OCI-LY7 (cell line): ENCODE results near the gene SASH1. TPM values are rescaled to one million over a fixed set of nuclear protein-coding genes. Genes with fewer than 3 reads are reported as not detected.

Experiments used
- BruUV-seq: library from RNA; stranded (reverse); fragments of 400-500 nt; replicated peaks from 2 replicates; lab custom pipeline; 2021; lab: Mats Ljungman, UMichigan
- CTCF ChIA-PET: fragments of 300-600 bp; sonication (Branson Sonifier 250); formaldehyde crosslinking; loops from one replicate; lab custom pipeline; 2022; ENCODE audit warnings: antibody characterized with exemption; ENCODE audit not compliant: unreplicated experiment; lab: Charles Lee
- POLR2A ChIA-PET: fragments of 300-600 bp; sonication (Branson Sonifier 250); formaldehyde crosslinking; loops from one replicate; lab custom pipeline; 2022; ENCODE audit warnings: antibody characterized with exemption; lab: Charles Lee
- DNase-seq: peaks from one replicate; pipeline ENCODE4 v3.0.0-alpha.2; 2015; ENCODE audit warnings: low spot score
- H2AFZ ChIP-seq: fragments of 200-600 bp; sonication (generic), shearing (Covaris generic); 2 replicates; pipeline ENCODE4 v1.6.1; 2014; ENCODE audit warnings: mild to moderate bottlenecking, antibody characterized with exemption, low read length, moderate library complexity
- H3K27ac ChIP-seq: fragments of 200-600 bp; sonication (generic); 2 replicates; pipeline ENCODE4 v1.5.1; 2014; ENCODE audit warnings: mixed run types, low read depth, mild to moderate bottlenecking, moderate library complexity, low read length, inconsistent platforms; ENCODE audit not compliant: poor library complexity, severe bottlenecking
- H3K36me3 ChIP-seq: fragments of 200-600 bp; sonication (generic); 2 replicates; pipeline ENCODE4 v1.6.1; 2014; ENCODE audit warnings: mild to moderate bottlenecking, antibody characterized with exemption, low read length, moderate library complexity, mixed read lengths; ENCODE audit not compliant: insufficient read depth
- H3K4me1 ChIP-seq: fragments of 200-600 bp; sonication (generic); 2 replicates; pipeline ENCODE4 v1.5.1; 2014; ENCODE audit warnings: mild to moderate bottlenecking, low read length; ENCODE audit not compliant: insufficient read depth, poor library complexity, severe bottlenecking
- H3K4me2 ChIP-seq: fragments of 200-600 bp; sonication (generic); 2 replicates; pipeline ENCODE4 v1.6.1; 2014; ENCODE audit warnings: mild to moderate bottlenecking, low read length
- H3K4me3 ChIP-seq: fragments of 200-600 bp; sonication (generic); 2 replicates; pipeline ENCODE4 v1.5.1; 2014; ENCODE audit warnings: mild to moderate bottlenecking, low read depth, low read length; ENCODE audit not compliant: poor library complexity, severe bottlenecking
- H3K79me2 ChIP-seq: fragments of 200-600 bp; sonication (generic); 2 replicates; pipeline ENCODE4 v1.6.1; 2016; ENCODE audit warnings: low read depth, mild to moderate bottlenecking, low read length, moderate library complexity, mixed read lengths; ENCODE audit not compliant: insufficient read depth
- H3K9me2 ChIP-seq: fragments of 200-600 bp; sonication (generic); 2 replicates; pipeline ENCODE4 v1.6.1; 2016; ENCODE audit warnings: mild to moderate bottlenecking, low read length, mixed read lengths; ENCODE audit not compliant: insufficient read depth
- H3K9me3 ChIP-seq: fragments of 200-600 bp; sonication (generic); 2 replicates; pipeline ENCODE4 v1.6.1; 2014; ENCODE audit warnings: mild to moderate bottlenecking, mixed run types, low read length, mixed read lengths
- H4K20me1 ChIP-seq: fragments of 200-600 bp; sonication (generic); 2 replicates; pipeline ENCODE4 v1.6.1; 2014; ENCODE audit warnings: mild to moderate bottlenecking, antibody characterized with exemption, low read length, moderate library complexity, mixed read lengths; ENCODE audit not compliant: insufficient read depth
- EZH2phosphoT487 ChIP-seq: fragments of 200-600 bp; sonication (generic); IDR thresholded peaks from 2 replicates; pipeline ENCODE4 v1.6.1; 2018; ENCODE audit warnings: low read depth, borderline replicate concordance, mild to moderate bottlenecking, mixed run types, antibody characterized with exemption, low read length, moderate library complexity, mixed read lengths
- intact Hi-C: fragments of 100-400 bp; cut with micrococcal nuclease; formaldehyde crosslinking; loops from one replicate; pipeline ENCODE4 v1.10.0; 2022; ENCODE audit not compliant: unreplicated experiment
- total RNA-seq, 2 experiments: library from RNA; depleted of rRNA in 1 of 2; stranded (reverse); fragments of >200 nt in 1 of 2; shearing (Covaris generic) in 1 of 2; gene quantifications; 2 replicates each; pipeline ENCODE4 v1.2.3, GENCODE V29; 2014 to 2022
- TF ChIP-seq, protein P1 (sequence below): fragments of 200-600 bp; sonication (generic); conservative IDR thresholded peaks from 2 replicates; pipeline ENCODE4 v1.5.1; 2014; ENCODE audit warnings: mild to moderate bottlenecking, antibody characterized with exemption, low read length, moderate library complexity, mixed read lengths

The SASH1 gene
- total RNA-seq, 2 experiments from 2014 or later = not detected

DNA sequence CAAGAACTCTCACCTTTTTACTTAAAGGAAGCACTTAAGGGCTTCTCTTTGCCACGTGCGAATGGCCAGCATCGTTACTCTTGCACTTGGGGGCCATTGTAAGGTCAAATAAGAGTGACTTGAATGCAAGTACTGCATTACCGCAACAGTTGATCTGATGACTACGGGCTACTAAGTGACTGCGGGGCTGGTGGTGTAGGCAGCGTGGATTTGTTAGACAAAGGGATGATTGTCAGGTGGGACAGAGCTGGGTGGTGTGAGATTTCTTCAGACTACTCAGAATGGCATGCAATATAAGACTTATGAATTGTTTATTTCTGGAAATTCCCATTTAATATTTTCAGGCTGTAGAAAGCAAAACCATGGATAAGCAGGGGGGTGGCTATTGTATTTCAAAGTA lies 204.5 kb downstream of the SASH1 start:
- Histone ChIP-seq H4K20me1 (no peaks in the 10 kb centered on the region), H3K4me2 (no peak overlapping the region), H3K79me2 (no peaks in the 10 kb centered on the region), H3K36me3 (no peaks in the 10 kb centered on the region), H3K4me3 (no peak overlapping the region), H3K4me1 (no peaks in the 10 kb centered on the region), H2AFZ (no peak overlapping the region), H3K9me2 (no peaks in the 10 kb centered on the region), H3K27ac (no peak overlapping the region), H3K9me3 (no peaks in the 10 kb centered on the region)
- no TSS peak for BruUV-seq
- no peak for TF ChIP-seq EZH2phosphoT487
- TF ChIP-seq, protein P1, sequence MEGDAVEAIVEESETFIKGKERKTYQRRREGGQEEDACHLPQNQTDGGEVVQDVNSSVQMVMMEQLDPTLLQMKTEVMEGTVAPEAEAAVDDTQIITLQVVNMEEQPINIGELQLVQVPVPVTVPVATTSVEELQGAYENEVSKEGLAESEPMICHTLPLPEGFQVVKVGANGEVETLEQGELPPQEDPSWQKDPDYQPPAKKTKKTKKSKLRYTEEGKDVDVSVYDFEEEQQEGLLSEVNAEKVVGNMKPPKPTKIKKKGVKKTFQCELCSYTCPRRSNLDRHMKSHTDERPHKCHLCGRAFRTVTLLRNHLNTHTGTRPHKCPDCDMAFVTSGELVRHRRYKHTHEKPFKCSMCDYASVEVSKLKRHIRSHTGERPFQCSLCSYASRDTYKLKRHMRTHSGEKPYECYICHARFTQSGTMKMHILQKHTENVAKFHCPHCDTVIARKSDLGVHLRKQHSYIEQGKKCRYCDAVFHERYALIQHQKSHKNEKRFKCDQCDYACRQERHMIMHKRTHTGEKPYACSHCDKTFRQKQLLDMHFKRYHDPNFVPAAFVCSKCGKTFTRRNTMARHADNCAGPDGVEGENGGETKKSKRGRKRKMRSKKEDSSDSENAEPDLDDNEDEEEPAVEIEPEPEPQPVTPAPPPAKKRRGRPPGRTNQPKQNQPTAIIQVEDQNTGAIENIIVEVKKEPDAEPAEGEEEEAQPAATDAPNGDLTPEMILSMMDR = no peak
- DNase-seq = no peak
- CTCF ChIA-PET = no interaction called here
- intact Hi-C loops = no loop called here
- POLR2A ChIA-PET = no interaction called here

DNA sequence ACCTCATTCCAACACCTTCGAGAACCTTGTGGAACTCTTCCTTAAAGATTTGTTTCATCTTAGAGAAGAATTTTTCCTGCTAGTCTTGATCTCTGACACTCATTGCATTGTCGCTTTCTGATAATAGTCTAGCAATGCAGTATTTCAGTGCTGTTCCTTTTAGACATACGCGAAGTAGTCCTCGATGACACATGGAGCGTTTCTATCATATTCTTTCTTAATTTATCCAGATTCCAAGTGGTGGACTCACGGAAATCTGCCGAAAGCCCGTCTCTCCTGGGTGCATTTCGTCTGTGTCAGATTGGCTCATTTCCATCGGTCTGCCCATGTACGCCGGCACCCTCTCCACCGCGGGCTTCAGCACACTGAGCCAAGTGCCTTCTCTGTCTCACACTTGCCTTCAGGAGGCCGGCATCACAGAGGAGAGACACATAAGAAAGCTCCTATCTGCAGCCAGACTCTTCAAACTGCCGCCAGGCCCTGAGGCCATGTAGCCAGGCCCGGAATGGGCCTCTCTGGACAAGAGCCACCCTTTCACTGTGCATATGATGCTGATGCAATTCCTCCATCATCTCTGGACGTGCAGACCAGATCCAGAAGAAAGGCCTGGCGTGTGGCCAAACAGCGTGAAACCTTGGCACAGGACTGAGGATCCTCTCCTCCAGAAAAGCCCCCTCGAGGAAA lies 205.6 kb downstream of the SASH1 start:
- H3K4me1 ChIP-seq = no peaks in the 10 kb centered on the region
- no peak overlapping the region for H3K4me2 ChIP-seq
- no peaks in the 10 kb centered on the region for H4K20me1 ChIP-seq
- BruUV-seq = no TSS peak
- ChIA-PET CTCF (no interaction called here), POLR2A (interaction anchor here (0.6 to 0.9 kb wide), 3 partner anchors 21 to 1590 kb away, joined by 3 to 4 read pairs (median 3); no protein-coding TSS in a partner anchor)
- no peak overlapping the region for H3K4me3 ChIP-seq
- H3K27ac ChIP-seq = no peak overlapping the region
- no peak overlapping the region for H2AFZ ChIP-seq
- no peaks in the 10 kb centered on the region for H3K36me3 ChIP-seq
- DNase-seq = no peak
- intact Hi-C loops = no loop called here
- no peaks in the 10 kb centered on the region for H3K9me3 ChIP-seq
- H3K9me2 ChIP-seq = no peaks in the 10 kb centered on the region
- no peak for TF ChIP-seq EZH2phosphoT487
- TF ChIP-seq, protein P1 = no peak
- H3K79me2 ChIP-seq = no peaks in the 10 kb centered on the region

DNA sequence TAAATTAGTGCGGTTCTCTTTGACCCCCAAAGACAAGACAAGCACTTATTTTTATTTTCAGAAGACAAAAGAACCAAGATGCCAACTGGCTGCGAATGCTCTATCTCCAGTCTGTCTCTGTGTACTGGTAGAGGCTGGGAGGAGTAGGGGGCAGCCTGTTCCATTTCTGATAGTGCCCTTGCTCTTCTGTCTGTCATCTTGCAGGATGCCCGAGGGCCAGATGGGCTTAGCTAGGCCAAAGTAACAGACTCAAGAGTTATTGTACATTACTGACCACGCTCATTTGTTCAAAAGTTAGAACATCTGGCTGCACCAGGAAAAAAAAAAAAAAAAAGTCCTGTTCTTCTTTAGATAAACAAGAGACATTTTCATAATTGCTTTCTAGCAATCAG lies 206.1 kb downstream of the SASH1 start:
- H4K20me1 ChIP-seq = no peaks in the 10 kb centered on the region
- H3K4me2 ChIP-seq = no peak overlapping the region
- no peak overlapping the region for H3K27ac ChIP-seq
- POLR2A ChIA-PET = interaction anchor here (0.6 to 0.9 kb wide), 5 partner anchors 21 to 834 kb away, joined by 3 to 4 read pairs (median 3); no protein-coding TSS in a partner anchor
- no TSS peak for BruUV-seq
- intact Hi-C loops = no loop called here
- H2AFZ ChIP-seq = no peak overlapping the region
- no peak for TF ChIP-seq EZH2phosphoT487
- TF ChIP-seq, protein P1 = no peak
- no peaks in the 10 kb centered on the region for H3K79me2 ChIP-seq
- no peaks in the 10 kb centered on the region for H3K9me2 ChIP-seq
- no peaks in the 10 kb centered on the region for H3K9me3 ChIP-seq
- no peak overlapping the region for H3K4me3 ChIP-seq
- H3K36me3 ChIP-seq = no peaks in the 10 kb centered on the region
- CTCF ChIA-PET = no interaction called here
- no peak for DNase-seq
- no peaks in the 10 kb centered on the region for H3K4me1 ChIP-seq
